Measurements from ENCODE around the gene SFXN5. TPM values are rescaled to one million over a fixed set of nuclear protein-coding genes. Genes with fewer than 3 reads are reported as not detected.

SFXN5 gene
- total RNA-seq, 1 experiment from 2014 or later = 31.3 TPM

DNA sequence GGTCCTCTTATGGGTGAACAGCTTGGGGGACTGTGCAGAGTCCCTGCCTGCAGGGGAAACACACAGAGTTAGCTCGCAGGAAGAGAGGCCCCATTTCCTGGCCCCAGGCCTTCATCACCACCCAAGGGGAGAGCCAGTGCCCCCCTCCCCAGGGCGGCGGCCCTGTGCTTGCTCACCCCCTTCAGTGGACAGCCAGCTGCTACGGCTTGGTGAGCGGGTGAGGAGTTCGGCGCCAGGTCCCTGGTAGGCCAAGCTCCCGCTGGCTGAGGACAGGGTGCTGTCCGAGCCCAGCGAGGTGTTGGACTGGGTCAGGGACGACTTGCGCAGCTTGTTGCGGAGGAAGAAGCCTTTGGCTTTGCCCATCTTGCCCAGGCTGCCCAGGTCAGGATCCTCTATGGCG, 17.2 kb upstream of the SFXN5 start:
- Histone ChIP-seq H3K9me3 (no peaks in the 10 kb centered on the region), H3K27me3 (replicated peaks; ENCODE audit: control insufficient read depth, insufficient read depth, low read length) (no peaks in the 10 kb centered on the region), H3K4me1 (peaks cover 47% of the 10 kb centered on the region), H3K4me3 (ENCODE audit: low read depth, low read length) (no peak overlapping the region), H3K36me3 (ENCODE audit: control insufficient read depth, insufficient read depth, low read length) (no peaks in the 10 kb centered on the region)
- H3K27me3 Mint-ChIP-seq (ENCODE audit: insufficient read depth, unreplicated experiment) = no peaks in the 10 kb centered on the region
- DNase-seq = no peak
- H3K36me3 Mint-ChIP-seq (ENCODE audit: insufficient read depth, unreplicated experiment) = peaks cover 5% of the 10 kb centered on the region
- H3K4me1 Mint-ChIP-seq (ENCODE audit: low read depth, unreplicated experiment) = peaks cover 24% of the 10 kb centered on the region
- no peak overlapping the region for H3K4me3 Mint-ChIP-seq (ENCODE audit: unreplicated experiment)
- POLR2A ChIA-PET = no interaction called here
- no TSS peak for BruUV-seq (replicated peaks)
- intact Hi-C loops (cut with micrococcal nuclease; ENCODE audit: unreplicated experiment) = loop anchor here (5.0 kb wide), 1 partner anchor 179 kb away; no protein-coding TSS in a partner anchor
- H3K27ac Mint-ChIP-seq (ENCODE audit: unreplicated experiment) = peak overlapping the region; percentile 40
- H3K9me3 Mint-ChIP-seq (ENCODE audit: unreplicated experiment) = no peaks in the 10 kb centered on the region
- TF ChIP-seq, protein P1, sequence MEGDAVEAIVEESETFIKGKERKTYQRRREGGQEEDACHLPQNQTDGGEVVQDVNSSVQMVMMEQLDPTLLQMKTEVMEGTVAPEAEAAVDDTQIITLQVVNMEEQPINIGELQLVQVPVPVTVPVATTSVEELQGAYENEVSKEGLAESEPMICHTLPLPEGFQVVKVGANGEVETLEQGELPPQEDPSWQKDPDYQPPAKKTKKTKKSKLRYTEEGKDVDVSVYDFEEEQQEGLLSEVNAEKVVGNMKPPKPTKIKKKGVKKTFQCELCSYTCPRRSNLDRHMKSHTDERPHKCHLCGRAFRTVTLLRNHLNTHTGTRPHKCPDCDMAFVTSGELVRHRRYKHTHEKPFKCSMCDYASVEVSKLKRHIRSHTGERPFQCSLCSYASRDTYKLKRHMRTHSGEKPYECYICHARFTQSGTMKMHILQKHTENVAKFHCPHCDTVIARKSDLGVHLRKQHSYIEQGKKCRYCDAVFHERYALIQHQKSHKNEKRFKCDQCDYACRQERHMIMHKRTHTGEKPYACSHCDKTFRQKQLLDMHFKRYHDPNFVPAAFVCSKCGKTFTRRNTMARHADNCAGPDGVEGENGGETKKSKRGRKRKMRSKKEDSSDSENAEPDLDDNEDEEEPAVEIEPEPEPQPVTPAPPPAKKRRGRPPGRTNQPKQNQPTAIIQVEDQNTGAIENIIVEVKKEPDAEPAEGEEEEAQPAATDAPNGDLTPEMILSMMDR (IDR thresholded peaks at IDR 0.05; ENCODE audit: insufficient read depth in 1 of 2, low read depth in 1 of 2, low read length in 1 of 2, severe bottlenecking in 1 of 2, unreplicated experiment in 1 of 2) = no peak
- CTCF ChIA-PET = interaction anchor here (0.8 to 1.9 kb wide), 3 partner anchors 24 to 89 kb away, joined by 3 to 6 read pairs (median 3); partner anchors contain the start of gene RAB11FIP5

DNA sequence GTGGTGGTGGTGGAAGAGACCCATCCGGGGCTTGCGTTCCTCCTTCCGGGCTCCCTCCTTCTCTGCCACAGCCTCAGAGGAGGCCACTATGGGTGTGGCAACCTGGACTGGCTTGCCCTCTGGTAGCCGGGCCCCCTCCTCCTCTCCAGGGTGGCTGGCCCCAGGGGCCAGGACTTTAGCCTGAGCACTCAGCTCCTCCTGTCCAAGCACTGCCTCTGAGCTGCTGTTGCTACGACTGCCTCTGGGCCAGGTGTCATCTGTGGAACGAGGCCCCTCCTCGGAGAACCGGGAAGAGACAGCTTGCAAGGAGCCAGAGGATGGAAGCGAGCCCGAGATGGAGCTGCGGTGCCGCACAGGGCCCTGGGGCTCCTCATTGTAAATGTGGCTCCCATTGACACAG, 16.7 kb upstream of the SFXN5 start:
- ChIA-PET POLR2A (no interaction called here), CTCF (interaction anchor here (0.8 to 1.9 kb wide), 2 partner anchors 46 to 89 kb away, joined by 3 to 6 read pairs; no protein-coding TSS in a partner anchor)
- Histone ChIP-seq H3K4me1 (peaks cover 47% of the 10 kb centered on the region), H3K36me3 (ENCODE audit: control insufficient read depth, insufficient read depth, low read length) (no peaks in the 10 kb centered on the region), H3K27me3 (replicated peaks; ENCODE audit: control insufficient read depth, insufficient read depth, low read length) (no peaks in the 10 kb centered on the region), H3K4me3 (ENCODE audit: low read depth, low read length) (no peak overlapping the region), H3K9me3 (no peaks in the 10 kb centered on the region)
- Mint-ChIP-seq H3K9me3 (ENCODE audit: unreplicated experiment) (no peaks in the 10 kb centered on the region), H3K36me3 (ENCODE audit: insufficient read depth, unreplicated experiment) (peaks cover 5% of the 10 kb centered on the region), H3K27me3 (ENCODE audit: insufficient read depth, unreplicated experiment) (no peaks in the 10 kb centered on the region), H3K4me1 (ENCODE audit: low read depth, unreplicated experiment) (peaks cover 24% of the 10 kb centered on the region), H3K4me3 (ENCODE audit: unreplicated experiment) (no peak overlapping the region), H3K27ac (ENCODE audit: unreplicated experiment) (no peak overlapping the region)
- TF ChIP-seq, protein P1 (IDR thresholded peaks at IDR 0.05; ENCODE audit: insufficient read depth in 1 of 2, low read depth in 1 of 2, low read length in 1 of 2, severe bottlenecking in 1 of 2, unreplicated experiment in 1 of 2) = no peak
- intact Hi-C loops (cut with micrococcal nuclease; ENCODE audit: unreplicated experiment) = loop anchor here (5.0 kb wide), 1 partner anchor 179 kb away; no protein-coding TSS in a partner anchor
- BruUV-seq (replicated peaks) = no TSS peak
- no peak for DNase-seq

DNA sequence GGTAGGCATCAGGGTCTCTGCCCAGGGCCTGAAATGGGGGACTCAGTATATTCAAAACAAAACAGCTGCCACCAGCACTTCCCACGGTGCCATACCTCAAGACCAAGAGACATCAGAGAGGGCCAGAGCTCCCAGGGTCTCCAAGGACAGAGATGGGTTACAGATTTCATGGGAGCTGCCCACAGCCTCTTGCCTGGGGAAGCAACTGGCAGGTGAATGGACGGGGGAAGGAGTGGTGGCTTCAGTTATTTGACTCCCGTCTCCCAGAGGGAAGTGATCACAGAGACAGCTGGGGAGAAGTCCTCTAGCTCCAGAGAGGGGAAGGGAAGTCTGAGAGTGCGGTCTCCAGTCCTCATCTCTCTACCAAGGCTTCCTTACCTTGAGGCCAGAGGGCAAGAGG, 15.8 kb upstream of the SFXN5 start:
- H3K4me3 ChIP-seq (ENCODE audit: low read depth, low read length) = no peak overlapping the region
- CTCF ChIA-PET = interaction anchor here (1.9 to 3.1 kb wide), 2 partner anchors 25 to 90 kb away, joined by 6 to 14 read pairs; partner anchors contain the start of gene RAB11FIP5
- no peak for DNase-seq
- no peaks in the 10 kb centered on the region for H3K9me3 ChIP-seq
- TF ChIP-seq, protein P1 (IDR thresholded peaks at IDR 0.05; ENCODE audit: insufficient read depth in 1 of 2, low read depth in 1 of 2, low read length in 1 of 2, severe bottlenecking in 1 of 2, unreplicated experiment in 1 of 2) = no peak
- no peaks in the 10 kb centered on the region for H3K36me3 ChIP-seq (ENCODE audit: control insufficient read depth, insufficient read depth, low read length)
- peaks cover 42% of the 10 kb centered on the region for H3K4me1 ChIP-seq
- H3K27me3 ChIP-seq (replicated peaks; ENCODE audit: control insufficient read depth, insufficient read depth, low read length) = no peaks in the 10 kb centered on the region
- intact Hi-C loops (cut with micrococcal nuclease; ENCODE audit: unreplicated experiment) = loop anchor here (5.0 kb wide), 1 partner anchor 180 kb away; no protein-coding TSS in a partner anchor
- no TSS peak for BruUV-seq (replicated peaks)
- Mint-ChIP-seq H3K4me3 (ENCODE audit: unreplicated experiment) (no peak overlapping the region), H3K27ac (ENCODE audit: unreplicated experiment) (no peak overlapping the region), H3K4me1 (ENCODE audit: low read depth, unreplicated experiment) (peaks cover 24% of the 10 kb centered on the region), H3K9me3 (ENCODE audit: unreplicated experiment) (no peaks in the 10 kb centered on the region), H3K36me3 (ENCODE audit: insufficient read depth, unreplicated experiment) (peaks cover 5% of the 10 kb centered on the region), H3K27me3 (ENCODE audit: insufficient read depth, unreplicated experiment) (no peaks in the 10 kb centered on the region)
- POLR2A ChIA-PET = no interaction called here

All from Caco-2 (cell line).